H54 (cell line): ENCODE data around the gene SUB1.
"Not testable (repeated sequence)": the region's sequence is repeated elsewhere in the genome, so short reads cannot be mapped to it uniquely, and the experiment has no call there.

ENCODE experiments used
- DNase-seq: peaks from one replicate; pipeline ENCODE4 v3.0.0; 2011; ENCODE audit warnings: low spot score, mixed read lengths; ENCODE audit not compliant: insufficient read length
- FAIRE-seq: peaks from 3 replicates; lab custom pipeline; 2011; peaks lifted over from hg19 to GRCh38; lab: Jason Lieb, UNC
- POLR2A ChIP-seq: IDR thresholded peaks from 2 replicates; pipeline ENCODE4 v1.6.1; 2011; ENCODE audit warnings: low read depth, mild to moderate bottlenecking, low read length

The SUB1 gene

GRCh38 chr5:32559411-32559810 lies 25.9 kb upstream of the SUB1 start:
- no peak for FAIRE-seq
- TF ChIP-seq POLR2A: no peak

GRCh38 chr5:32559921-32560320 lies 25.4 kb upstream of the SUB1 start:
- DNase-seq (no peak), FAIRE-seq (no peak)
- no peak for TF ChIP-seq POLR2A

More at GRCh38 chr5:32559411-32559810, 25.9 kb upstream of the SUB1 start:
- no peak for DNase-seq

- no peak for TF ChIP-seq POLR2A
- no peak for FAIRE-seq
These were observed 23.3 kb upstream of the SUB1 start for GRCh38 chr5:32562056-32562455.

GRCh38 chr5:32562843-32563242 lies 22.5 kb upstream of the SUB1 start:
- no peak for FAIRE-seq
- no peak for DNase-seq
- no peak for TF ChIP-seq POLR2A

More at GRCh38 chr5:32562056-32562455, 23.3 kb upstream of the SUB1 start:
- no peak for DNase-seq

- no peak for TF ChIP-seq POLR2A
- no peak for DNase-seq
These were observed 21.7 kb upstream of the SUB1 start for GRCh38 chr5:32563614-32564013.

GRCh38 chr5:32565145-32565544 lies 20.2 kb upstream of the SUB1 start:
- FAIRE-seq (no peak), DNase-seq (no peak)
- no peak for TF ChIP-seq POLR2A

More at GRCh38 chr5:32563614-32564013, 21.7 kb upstream of the SUB1 start:
- no peak for FAIRE-seq

- no peak for FAIRE-seq
- TF ChIP-seq POLR2A: no peak
- no peak for DNase-seq
These were observed 18.8 kb upstream of the SUB1 start for GRCh38 chr5:32566319-32567111.

- no peak for TF ChIP-seq POLR2A
- FAIRE-seq: no peak
- no peak for DNase-seq
These were observed 14.2 kb upstream of the SUB1 start for GRCh38 chr5:32571128-32571527.

- no peak for TF ChIP-seq POLR2A
- FAIRE-seq (no peak), DNase-seq (no peak)
These were observed 12.4 kb upstream of the SUB1 start for GRCh38 chr5:32572778-32573480.

GRCh38 chr5:32573481-32573854 lies 11.9 kb upstream of the SUB1 start:
- FAIRE-seq, DNase-seq: not testable (repeated sequence)

- no peak for TF ChIP-seq POLR2A
- no peak for FAIRE-seq
- DNase-seq: no peak
These were observed 10.7 kb upstream of the SUB1 start for GRCh38 chr5:32574540-32575175.

GRCh38 chr5:32578363-32578762 lies 7.0 kb upstream of the SUB1 start:
- FAIRE-seq (no peak), DNase-seq (no peak)
- no peak for TF ChIP-seq POLR2A

- no peak for TF ChIP-seq POLR2A
- FAIRE-seq (no peak), DNase-seq (no peak)
These were observed 6.6 kb upstream of the SUB1 start for GRCh38 chr5:32578764-32579163.
